Measurements from ENCODE around the gene MIER1. TPM values are rescaled to one million over a fixed set of nuclear protein-coding genes. Genes with fewer than 3 reads are reported as not detected.

The MIER1 gene
- total RNA-seq, 4 donors from 2014 or later: 25.1 to 59.9 (median 44.9) TPM

DNA sequence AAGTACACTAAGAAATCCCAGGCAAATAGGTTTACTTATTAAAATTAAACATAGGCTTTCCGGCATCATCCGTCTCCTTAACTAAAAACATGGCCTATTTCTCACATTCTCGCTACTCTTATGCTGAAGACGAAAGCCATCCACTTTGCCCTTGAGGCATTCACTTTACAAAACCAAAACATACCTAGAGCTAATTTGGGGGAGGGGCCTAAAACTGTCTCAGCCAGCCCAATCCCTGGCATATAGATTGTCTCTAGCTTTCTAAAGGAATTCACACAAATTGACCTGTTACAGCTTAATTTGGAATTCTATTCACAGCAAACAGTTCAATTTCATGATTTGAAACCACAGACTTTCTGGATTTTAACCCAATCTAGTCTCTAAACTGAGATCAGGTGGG is 94.3 kb downstream of the MIER1 start:
- Histone ChIP-seq H3K36me3 (no peaks in the 10 kb centered on the region), H3K27me3 (no peaks in the 10 kb centered on the region), H3K27ac (peak overlapping the region; percentile 52 to 64), H3K9me3 (no peaks in the 10 kb centered on the region), H3K4me3 (no peak overlapping the region), H3K4me1 (peaks cover 0 to 8% of the 10 kb centered on the region in 2 donors)
- intact Hi-C loops (cut with DNase I; ENCODE audit: low total_unique reads): no loop called here
- no peak for TF ChIP-seq POLR2A (IDR thresholded peaks at IDR 0.05)
- TF ChIP-seq, protein P1, sequence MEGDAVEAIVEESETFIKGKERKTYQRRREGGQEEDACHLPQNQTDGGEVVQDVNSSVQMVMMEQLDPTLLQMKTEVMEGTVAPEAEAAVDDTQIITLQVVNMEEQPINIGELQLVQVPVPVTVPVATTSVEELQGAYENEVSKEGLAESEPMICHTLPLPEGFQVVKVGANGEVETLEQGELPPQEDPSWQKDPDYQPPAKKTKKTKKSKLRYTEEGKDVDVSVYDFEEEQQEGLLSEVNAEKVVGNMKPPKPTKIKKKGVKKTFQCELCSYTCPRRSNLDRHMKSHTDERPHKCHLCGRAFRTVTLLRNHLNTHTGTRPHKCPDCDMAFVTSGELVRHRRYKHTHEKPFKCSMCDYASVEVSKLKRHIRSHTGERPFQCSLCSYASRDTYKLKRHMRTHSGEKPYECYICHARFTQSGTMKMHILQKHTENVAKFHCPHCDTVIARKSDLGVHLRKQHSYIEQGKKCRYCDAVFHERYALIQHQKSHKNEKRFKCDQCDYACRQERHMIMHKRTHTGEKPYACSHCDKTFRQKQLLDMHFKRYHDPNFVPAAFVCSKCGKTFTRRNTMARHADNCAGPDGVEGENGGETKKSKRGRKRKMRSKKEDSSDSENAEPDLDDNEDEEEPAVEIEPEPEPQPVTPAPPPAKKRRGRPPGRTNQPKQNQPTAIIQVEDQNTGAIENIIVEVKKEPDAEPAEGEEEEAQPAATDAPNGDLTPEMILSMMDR (IDR thresholded peaks at IDR 0.05): no peak
- DNase-seq: no peak

DNA sequence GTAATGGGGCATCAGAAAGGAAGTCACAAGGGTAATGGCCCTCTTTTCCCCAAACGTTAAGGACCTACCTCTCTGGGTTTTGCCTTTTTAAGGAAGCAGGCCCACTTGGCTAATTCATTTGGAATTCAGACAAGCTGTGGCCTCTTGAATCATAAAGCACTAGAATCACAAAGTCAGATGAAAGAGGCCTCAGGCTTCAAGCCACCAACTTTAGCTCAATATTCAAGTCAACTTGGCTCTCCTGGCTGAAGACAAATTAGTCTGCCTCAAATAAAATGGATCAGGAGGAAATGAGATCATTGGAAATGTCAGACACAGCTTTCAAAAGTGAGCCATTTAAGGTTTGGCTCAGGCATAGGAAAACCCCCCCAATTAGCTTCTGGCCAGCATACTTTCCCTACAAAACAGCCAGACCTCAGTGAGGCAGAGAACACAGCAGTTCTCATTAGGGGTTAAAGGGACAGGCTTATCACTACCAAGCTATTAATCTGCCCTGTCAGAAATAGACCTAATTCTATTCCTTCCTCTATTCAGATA is 94.9 kb downstream of the MIER1 start:
- intact Hi-C loops (cut with DNase I; ENCODE audit: low total_unique reads): no loop called here
- no peaks in the 10 kb centered on the region for H3K27me3 ChIP-seq
- peaks cover 0 to 8% of the 10 kb centered on the region in 2 donors for H3K4me1 ChIP-seq
- H3K27ac ChIP-seq: peak overlapping the region; percentile 52 to 64
- H3K4me3 ChIP-seq: no peak overlapping the region
- H3K36me3 ChIP-seq: no peaks in the 10 kb centered on the region
- TF ChIP-seq, protein P1 (IDR thresholded peaks at IDR 0.05): no peak
- no peak for TF ChIP-seq POLR2A (IDR thresholded peaks at IDR 0.05)
- no peaks in the 10 kb centered on the region for H3K9me3 ChIP-seq
- peak in 1 of 2 donors; percentile 20 for DNase-seq

DNA sequence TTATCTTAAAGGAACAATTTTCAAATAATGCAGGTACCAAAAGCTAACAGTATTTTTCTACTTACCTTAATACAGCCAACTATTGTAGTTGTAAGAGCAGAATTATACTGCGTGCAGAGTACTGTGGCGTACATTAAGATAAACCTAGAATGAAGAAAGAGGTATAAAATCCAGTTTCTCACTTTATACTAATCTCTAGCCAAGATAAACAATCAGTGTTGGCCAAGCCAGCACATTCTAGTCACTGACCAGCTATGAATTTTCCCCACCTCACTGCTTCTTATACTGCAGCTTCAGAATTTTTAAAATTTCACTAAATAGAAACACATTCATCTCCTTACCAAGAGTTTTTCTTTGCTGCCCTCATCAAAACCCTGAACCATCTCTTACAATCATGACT is 95.5 kb downstream of the MIER1 start:
- DNase-seq: no peak
- intact Hi-C loops (cut with DNase I; ENCODE audit: low total_unique reads): no loop called here
- peaks cover 0 to 8% of the 10 kb centered on the region in 2 donors for H3K4me1 ChIP-seq
- TF ChIP-seq POLR2A (IDR thresholded peaks at IDR 0.05): no peak
- TF ChIP-seq, protein P1 (IDR thresholded peaks at IDR 0.05): no peak
- no peaks in the 10 kb centered on the region for H3K27me3 ChIP-seq
- no peak overlapping the region for H3K4me3 ChIP-seq
- no peaks in the 10 kb centered on the region for H3K36me3 ChIP-seq
- no peaks in the 10 kb centered on the region for H3K9me3 ChIP-seq
- H3K27ac ChIP-seq: peak overlapping the region; percentile 52 to 64

DNA sequence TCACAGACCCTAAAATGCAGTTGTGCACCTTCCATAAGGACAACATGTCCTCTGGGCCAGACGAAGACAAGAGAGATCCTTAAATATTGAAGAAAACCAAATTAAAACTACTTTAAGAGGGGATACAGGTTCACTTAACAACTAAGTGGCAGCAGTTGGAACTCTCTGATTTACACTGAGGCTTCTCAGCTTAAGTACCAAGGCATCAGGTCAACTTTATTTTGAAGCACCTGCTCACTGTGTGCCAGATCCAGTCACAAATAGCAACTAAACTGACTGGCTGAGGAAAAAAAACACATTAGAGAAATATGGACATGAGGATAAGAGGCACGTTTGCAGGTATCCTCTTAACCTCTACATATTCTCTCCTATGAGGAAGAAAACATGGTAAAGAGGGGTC is 96.0 kb downstream of the MIER1 start:
- Histone ChIP-seq H3K4me1 (peaks cover 0 to 8% of the 10 kb centered on the region in 2 donors), H3K4me3 (no peak overlapping the region), H3K27me3 (no peaks in the 10 kb centered on the region), H3K9me3 (no peaks in the 10 kb centered on the region), H3K36me3 (no peaks in the 10 kb centered on the region), H3K27ac (peak overlapping the region in 1 of 2 donors; percentile 64)
- TF ChIP-seq, protein P1 (IDR thresholded peaks at IDR 0.05): no peak
- TF ChIP-seq POLR2A (IDR thresholded peaks at IDR 0.05): no peak
- intact Hi-C loops (cut with DNase I; ENCODE audit: low total_unique reads): no loop called here
- no peak for DNase-seq

DNA sequence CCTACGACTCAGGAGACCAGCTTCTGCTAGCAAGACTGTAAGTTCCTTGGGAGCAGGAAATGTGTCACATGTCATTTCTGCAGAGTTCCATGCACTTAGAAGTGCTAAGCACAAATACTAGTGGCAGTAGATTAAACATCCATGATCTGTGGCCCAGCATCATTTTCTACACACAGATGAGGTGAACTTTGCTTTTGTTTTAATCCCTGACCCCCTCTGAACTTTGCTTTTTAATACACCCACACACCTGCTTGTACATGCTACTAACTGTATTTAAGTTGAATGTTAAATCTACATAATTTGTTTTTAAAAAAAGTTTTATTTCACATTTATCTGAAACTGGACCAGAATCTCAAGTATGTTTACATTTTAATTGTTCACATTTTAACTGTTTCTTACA is 104.7 kb downstream of the MIER1 start:
- no peaks in the 10 kb centered on the region for H3K9me3 ChIP-seq
- H3K27ac ChIP-seq: no peak overlapping the region
- no peaks in the 10 kb centered on the region for H3K36me3 ChIP-seq
- intact Hi-C loops (cut with DNase I; ENCODE audit: low total_unique reads): no loop called here
- no peak for TF ChIP-seq POLR2A (IDR thresholded peaks at IDR 0.05)
- TF ChIP-seq, protein P1 (IDR thresholded peaks at IDR 0.05): no peak
- no peak overlapping the region for H3K4me3 ChIP-seq
- peaks cover 0 to 5% of the 10 kb centered on the region in 2 donors for H3K4me1 ChIP-seq
- DNase-seq: no peak
- H3K27me3 ChIP-seq: no peaks in the 10 kb centered on the region
